A549 (cell line): ENCODE measurements around the gene SIX2.

Experiments
- EP300 ChIP-seq, 2 experiments: fragments of >200 bp; sonication (Bioruptor Twin); formaldehyde crosslinking; IDR thresholded peaks; 2 replicates in 1 of 2; 3 replicates in 1 of 2; pipeline ENCODE4 v1.6.1; 2016 to 2017
- JUN ChIP-seq, 2 experiments: fragments of >200 bp; sonication (Bioruptor Twin); formaldehyde crosslinking; IDR thresholded peaks; 2 replicates in 1 of 2; 3 replicates in 1 of 2; pipeline ENCODE4 v1.6.1; 2016 to 2017
- POLR2A ChIP-seq: IDR thresholded peaks from 2 replicates; pipeline ENCODE4 v1.6.1; 2012; ENCODE audit warnings: mild to moderate bottlenecking, low read length

GRCh38 chr2:45011621-45012602 lies 2.7 kb upstream of the SIX2 start:
- TF ChIP-seq EP300 (IDR thresholded peaks at IDR 0.05) (no peak), POLR2A (no peak), JUN (IDR thresholded peaks at IDR 0.05) (no peak)
